HG03025 (cell line): ENCODE results near the gene DCC.
A peak's percentile ranks its signal among the peaks of the same experiment; 100 is the strongest.

ENCODE experiments used
- ATAC-seq: cut with Tn5 transposase; IDR thresholded peaks from one replicate; pipeline ENCODE4 v1.9.1; 2021; ENCODE audit warnings: mild to moderate bottlenecking, moderate library complexity; ENCODE audit not compliant: unreplicated experiment, low FRiP score

Gene DCC

DNA sequence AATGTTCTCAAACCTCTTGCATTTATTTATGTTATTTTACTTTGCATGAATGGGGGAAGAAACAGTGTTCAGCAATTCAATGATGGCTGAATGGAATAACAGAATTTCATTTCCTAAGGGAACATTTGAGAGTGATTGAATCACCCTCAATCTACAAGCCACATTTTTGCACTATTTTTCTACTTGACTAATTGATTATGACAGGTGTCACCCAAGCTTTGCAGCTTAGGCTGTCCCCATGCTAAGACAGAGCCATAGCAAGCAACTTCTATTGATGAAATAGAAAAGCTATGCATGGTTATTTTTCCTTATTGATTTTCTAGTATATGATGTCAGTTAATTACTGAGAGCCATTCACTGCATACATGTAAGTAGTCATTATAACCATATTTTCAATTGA lies 795.7 kb downstream of the DCC start:
- no peak for ATAC-seq

DNA sequence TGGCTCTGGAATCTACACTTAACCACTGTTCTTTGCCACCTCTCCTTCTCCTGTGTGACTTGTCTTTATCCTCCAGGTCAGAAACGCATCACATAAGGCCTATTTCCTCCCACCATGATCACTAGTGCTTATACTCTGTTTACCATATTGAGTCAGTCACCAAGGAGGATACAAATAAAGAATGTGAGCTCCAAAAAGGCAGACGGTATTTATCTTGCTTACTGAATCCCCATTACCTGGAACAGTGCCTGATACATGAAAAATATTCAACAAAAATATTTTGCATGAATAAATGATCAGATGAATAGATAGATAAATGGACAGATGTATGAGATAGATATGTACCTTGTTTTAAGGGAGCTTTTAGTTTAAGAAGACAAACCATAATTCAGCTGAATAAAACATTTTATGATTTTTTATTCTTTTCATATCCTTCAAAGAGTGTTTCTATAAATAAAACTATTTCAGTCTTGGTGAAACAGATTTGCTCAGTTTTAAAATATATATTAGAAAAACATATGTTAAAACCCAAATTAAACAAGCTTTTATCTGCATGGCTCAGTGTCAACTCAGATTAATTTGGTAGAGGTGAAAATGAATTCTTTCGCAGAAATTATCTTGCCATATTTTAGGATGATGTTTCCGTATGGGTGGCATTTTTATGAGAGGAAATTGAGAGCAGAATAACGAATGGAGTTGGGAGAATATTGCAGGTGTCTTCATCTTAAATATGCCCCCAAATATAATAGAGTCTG lies 799.9 kb downstream of the DCC start:
- no peak for ATAC-seq

DNA sequence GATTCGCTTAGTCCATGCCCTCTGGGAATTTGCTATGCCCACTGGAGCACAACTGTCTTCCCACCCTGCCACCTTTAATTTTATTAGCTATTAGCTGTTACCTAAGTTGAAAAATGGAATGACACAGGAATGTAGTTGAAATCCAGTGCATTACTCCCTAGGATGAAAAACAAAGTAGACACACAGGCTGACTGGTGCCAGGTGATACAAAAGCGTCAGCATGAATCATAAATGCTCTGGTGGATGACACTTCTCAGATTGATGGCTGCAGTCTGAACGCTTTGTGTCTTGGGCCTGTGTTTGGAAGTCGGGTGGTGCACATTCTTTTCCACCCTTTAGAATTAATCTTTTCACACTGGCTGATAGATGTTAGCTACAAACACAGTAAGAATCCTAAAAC lies 802.0 kb downstream of the DCC start:
- ATAC-seq = no peak

DNA sequence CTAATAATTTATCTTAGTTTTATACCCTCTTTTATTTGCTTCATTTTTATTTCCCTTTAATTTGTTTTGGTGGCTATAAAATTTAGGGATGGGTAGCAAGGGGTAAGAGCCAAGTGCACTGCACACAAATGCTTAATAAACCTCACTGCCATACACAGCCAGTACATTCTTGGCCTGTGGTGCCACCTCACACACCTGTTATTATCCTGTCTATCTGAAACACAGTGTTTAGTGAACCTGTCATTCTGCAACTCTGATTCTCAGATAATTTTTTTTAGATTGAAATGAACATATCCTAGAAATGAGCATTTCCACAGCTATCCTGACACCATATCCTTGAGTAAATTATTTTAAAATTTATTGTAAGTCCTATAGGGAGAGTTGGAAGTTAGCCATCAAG lies 807.5 kb downstream of the DCC start:
- no peak for ATAC-seq

DNA sequence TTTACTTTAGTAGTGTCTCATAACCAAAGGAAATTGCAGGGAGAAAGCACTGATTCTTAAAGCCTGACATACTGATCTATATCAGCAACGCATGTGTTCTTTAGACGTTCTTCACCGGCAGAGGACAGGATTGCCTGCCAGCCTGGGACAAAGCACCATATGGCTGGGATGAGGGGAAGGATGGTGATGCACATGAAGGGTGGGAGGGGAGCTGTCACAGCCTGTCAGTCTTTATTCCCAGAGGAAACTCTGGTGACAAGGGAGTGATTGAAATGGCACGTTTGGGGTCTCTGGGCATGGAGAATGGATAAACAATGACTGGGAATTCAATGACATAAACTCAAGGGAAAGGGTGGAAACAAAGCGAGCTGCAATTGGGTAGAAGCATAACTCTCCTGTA lies 808.1 kb downstream of the DCC start:
- no peak for ATAC-seq

DNA sequence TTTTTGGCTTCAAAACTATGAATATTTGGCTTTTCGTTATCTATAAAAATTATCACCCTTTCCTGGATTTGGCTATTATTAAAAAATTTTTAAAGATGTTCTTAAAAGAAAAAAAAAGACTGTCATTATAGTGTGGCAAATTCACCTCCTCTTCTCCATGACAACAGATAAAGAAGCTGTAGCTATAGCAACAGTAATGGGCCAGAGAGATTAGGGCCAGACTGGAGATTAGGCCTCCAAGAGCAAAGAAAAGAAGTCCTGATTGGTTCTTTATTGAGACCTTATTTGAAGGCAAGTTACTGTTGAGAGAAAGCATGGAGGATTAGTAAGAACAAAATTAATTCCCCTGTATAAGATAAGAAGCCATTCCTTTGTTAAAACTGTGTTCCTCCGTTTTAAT lies 812.5 kb downstream of the DCC start:
- no peak for ATAC-seq

DNA sequence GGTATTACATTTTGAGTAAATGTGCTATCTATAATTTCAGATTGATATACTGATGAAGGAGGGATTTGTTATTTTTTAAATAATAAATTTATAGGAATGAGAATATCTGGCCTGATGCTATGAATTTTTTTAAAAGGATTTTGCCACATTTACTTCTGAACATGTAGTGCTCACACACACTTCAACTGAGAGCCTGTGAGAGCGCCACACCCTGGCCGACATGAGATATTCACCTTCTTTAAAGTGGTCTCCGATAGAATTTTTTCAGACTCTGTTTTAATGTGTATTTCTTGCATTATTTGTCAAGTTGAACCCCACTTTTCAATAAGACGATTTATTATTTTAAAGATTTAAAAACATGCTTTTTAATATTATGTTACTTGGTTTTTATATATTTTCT lies 813.3 kb downstream of the DCC start:
- no peak for ATAC-seq

DNA sequence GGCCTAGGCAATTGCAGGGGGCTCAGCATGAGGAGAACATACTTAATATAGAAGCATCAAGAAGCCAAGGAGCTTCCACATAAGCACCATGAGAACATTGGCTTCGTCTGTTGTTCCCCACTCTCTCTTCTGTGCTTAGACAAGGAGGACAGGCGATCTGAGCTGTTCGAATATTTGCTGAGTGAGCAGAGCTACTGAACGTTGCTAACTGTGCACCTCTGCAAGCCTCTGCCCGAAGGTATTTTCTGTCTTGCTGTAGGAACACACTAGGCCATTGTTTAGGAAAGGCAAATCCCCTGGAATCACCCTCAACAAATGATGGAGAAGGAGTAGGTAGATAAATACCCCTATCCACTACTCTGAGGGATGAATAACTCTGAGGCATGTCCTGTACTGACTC lies 813.8 kb downstream of the DCC start:
- ATAC-seq = no peak

DNA sequence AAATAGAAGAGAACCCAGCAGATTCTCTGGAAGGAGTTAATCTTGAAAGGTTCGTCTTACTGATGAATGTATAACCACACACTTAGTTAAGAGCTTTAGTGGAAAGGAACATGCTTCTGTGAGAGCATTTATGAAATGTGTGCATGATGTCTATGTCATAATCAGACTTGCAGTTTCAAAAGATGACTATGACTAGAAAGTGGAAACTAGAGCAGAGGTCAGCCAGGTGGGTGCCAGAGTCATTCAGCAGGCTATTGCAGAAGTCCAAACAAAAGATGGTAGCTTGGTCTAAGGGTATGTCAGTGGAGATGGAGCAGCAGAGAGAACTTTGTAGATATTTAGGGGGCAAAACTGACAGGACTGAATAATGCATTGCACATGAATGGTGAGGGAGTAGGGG lies 825.8 kb downstream of the DCC start:
- peak; percentile 87 for ATAC-seq

DNA sequence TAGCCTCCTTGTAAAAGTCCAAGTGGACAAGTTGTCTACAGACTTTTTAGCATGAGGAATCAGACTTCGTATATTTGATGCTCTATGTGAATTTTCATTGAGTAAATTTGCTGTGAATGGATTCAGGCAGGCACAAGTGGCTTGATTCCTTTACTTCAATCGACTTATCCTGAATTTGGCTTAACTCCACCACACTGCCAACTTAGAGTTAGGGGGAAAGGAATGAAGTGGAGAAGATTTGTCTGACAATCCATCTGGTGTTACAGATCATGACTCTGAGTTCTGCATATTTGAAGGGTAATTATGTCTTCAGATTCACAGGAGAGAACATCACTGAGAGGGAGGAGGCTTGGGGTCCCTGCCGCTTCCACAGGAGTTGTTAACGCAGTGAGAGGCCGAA lies 829.3 kb downstream of the DCC start:
- ATAC-seq = no peak

DNA sequence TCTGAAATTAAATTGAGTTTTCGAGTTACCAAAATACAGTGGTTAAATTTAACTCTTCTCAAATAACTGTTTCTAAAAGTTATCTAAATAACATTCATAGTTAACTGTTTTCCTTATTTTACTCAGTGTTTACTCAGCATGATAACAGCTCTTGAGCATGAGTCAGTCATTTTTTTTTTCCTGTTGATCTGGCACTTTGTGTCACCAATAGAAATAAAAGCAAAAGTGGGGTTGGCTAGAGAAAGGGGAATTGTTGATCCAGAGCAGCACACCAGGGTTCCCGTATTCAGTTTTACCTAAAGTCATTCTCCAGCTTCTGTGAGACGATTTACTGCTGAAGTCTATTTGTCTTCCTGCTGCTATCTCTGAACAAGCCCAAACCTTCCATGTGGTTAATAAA lies 851.6 kb downstream of the DCC start:
- ATAC-seq = no peak

DNA sequence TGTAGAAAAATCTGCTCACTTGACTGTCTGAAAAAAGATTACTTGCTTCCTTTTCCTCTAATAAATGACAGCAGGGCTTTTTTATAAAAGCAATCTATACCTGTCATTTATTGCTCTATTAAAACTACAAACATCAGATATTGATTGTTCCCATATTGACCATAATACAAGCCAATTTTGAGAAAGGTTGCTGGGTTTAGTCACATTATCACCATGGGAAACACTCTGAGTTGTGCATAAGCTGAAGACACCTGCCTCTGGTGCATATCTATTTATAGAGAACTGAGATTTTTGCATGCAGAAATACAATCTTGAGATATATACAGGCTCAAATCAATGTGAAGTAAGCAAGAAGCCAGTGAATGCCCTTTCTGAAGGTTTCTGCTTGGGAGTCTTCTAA lies 853.9 kb downstream of the DCC start:
- ATAC-seq = no peak

DNA sequence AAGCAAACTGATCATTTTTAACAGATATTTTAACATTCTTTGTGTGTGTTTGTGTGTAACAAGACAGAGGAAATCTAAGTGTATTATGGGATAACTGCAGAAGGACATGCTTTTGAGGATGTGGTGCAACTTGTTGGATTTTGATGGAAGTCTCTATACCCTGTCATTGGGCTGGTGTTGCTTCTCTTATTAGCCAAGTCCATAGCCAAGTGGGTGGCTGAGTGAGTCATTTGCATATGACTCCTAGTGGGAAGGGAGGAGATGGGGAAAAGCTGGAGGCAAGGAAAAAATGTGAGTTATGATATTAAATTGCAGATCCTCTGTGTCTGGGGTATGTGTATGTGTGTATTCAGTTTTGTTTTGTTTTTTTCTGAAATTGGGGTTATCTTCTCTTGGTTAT lies 879.9 kb downstream of the DCC start:
- no peak for ATAC-seq

DNA sequence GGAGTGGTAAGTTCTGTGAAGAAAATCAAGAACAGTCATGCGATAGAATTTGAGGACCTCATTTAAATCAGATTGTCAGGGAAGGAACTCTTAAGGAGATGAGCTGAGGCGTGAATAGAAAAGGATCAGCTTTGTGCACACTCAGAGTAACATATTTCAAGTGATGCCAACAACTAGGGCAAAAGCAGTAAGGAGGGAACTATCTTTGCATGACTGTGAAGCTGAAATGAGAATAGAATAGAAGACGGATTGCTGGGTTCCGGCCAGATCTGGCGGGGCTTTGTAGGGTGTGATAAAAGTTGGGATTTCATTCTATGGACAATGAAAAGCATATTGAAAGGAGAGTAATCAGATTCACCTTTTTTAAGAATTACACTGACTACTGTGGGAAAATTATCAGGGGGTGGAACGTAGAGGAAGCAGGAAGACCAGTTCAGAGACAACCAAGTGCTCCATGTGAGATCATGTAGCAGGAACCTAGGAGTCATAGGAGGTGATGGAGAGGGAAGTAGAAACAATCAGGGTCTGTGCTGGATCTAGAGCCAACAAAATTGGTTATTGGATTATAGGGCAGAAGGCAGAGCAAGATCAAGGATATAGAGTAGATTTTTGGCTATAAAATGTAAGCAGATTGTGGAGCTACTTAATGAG lies 884.3 kb downstream of the DCC start:
- ATAC-seq = no peak

DNA sequence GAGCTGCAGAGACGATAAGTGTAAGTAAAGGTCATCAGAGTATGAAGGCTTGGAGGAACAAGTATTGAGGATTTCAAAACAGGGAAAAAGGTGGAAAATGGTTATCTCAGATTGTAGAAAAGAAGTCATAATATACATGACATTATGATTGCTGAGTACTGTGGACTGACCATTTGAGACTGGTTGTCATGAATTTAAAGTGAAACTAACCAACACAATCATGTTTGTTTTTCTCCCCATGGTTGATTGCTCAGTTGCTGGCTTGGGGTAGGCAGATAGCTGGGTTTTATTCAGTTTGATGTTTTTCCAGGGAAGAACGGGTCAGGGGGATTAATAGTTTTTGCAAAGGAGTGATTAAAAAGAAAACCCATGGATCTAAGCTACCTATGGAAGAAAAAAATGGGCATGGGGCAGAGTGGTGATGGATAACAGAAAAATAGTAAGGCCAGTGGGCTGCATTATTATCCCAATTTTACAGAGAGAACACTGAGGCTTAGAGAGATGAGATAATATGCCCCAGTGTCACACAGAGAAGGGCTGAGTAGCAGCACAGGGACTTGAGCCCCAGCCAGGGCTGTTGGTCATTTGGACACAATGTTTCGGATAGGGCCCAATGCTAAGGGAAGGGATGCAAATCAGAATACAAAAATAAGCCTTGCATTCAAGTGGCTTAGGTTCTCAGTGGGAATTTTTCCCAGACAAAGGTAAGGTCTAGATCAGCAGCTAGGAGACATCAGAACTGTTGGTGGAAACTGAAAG lies 885.7 kb downstream of the DCC start:
- ATAC-seq = no peak

DNA sequence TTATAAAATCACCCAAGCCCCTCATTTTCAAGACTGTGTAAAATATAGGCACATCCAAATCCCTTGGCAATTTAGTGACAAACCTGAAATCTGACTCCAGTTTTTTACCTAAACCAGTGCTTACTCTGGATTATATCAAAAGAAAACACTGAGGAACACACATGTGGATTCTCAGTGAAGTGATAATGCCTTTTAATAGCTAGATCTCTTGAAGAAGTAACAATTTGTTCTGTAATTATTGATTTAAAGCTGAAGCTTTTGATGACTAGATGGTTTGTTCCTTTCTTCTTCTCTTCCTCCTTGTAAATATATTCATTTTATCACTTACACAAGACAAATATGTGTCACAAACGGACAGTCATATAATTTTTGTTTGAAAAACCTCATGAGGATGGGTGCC lies 894.6 kb downstream of the DCC start:
- ATAC-seq = no peak

DNA sequence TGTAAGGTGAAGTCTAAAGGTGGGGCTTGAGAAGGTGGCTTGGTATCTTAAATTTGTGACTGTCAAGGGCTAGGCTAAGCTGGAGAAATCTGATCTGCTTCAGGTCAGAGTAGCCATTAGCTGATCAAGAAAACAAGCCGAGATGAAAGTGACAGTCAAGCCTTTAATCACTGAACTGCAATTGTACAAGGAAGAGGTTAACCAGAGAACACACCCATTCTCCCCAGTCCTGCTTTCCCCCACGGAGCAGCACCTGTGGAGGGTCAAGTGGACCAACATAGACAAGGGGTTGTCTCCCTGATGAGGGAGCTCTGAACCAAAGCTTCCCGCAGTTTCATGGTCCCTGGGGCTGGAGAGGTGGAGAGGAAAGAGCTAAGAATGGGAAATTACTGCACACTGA lies 901.2 kb downstream of the DCC start:
- ATAC-seq = no peak

DNA sequence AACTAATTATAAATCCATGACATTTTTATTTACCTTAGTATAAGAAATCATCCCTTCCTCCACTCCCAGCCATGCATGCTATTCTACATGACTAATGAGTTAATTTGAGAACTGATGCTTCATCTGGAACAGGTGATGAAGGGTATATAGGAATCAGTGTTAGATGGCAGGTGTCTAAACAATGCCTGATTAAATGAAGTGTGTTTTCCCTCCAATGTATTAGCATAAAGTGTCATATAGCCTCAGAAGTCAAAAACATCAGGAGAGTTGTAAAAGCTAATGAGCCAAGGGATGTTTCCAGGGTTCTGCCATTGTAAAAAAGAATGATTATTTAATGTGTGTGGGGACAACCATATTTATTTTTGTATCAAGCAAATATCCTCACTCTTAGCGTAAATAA lies 913.8 kb downstream of the DCC start:
- no peak for ATAC-seq

DNA sequence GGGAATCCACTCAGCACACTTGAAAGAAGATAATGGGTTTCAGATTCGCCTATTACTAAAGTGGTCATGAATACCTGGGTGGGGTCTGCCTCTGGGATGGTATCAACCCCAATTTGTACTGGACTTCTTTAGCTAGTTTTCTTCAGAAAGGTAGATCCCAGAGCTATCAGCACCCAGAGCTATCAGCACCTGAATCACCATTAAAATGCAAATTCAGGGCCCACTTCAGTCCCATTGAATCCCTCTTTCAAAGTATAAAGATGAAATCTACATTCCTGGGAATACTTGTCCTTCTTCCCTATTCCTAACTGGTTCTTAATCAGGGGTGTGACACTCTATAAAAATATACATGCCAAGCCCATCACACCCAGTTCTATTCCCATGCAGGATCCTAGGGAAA lies 914.3 kb downstream of the DCC start:
- ATAC-seq = no peak

DNA sequence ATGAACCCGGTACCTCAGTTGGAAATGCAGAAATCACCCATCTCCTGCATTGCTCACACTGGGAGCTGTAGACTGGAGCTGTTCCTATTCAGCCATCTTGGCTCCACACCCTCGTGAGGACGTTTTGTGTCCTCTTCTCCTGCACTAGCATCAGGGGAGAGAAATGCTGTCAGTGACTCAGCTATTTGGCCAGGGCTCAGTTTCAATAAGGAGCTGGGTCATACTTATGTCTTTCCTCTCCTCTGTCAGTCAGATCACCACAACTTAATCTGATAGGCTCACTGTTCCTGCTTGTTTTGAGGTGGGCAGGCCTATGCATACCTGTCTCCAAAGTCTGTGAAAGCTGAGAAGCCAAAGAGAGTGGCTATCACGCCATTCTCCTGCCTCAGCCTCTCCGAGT lies 921.2 kb downstream of the DCC start:
- ATAC-seq = no peak

DNA sequence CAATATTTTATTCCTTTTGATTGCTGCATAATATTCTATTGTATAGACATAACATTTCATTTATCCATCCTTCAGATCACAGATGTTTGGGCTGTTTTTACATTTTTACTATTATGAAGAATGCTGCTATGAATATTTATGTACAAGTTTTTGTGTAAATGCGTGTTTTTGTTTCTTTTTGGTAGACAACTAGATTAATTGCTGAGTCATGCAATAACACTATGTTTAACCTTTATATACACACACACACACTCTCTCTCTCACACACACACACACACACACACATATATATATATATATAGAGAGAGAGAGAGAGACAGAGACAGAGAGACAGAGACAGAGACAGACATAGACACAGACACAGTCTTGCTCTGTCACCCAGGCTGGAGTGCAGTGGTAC lies 926.9 kb downstream of the DCC start:
- ATAC-seq = no peak

DNA sequence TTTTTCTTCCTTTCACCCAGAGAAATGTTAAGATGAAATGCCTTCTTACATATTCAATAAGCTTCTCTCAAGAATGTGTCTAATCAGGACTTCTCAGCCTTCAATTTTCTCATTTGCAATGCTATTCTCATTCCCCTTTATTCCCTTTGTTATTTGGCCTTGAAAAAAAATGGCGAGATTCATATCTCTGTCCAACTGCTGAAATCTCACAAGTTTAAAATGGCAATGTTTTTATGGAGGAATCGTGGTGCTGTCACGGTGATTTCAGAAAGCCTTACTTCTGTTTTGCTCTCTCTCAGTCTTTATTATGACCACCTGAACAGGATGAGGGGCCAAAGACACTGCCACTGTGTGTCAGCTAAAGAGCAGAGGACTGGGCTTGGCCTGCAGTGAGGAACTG lies 928.5 kb downstream of the DCC start:
- no peak for ATAC-seq
